ENCODE data around the gene ATP9A. TPM values are rescaled to one million over a fixed set of nuclear protein-coding genes. Genes with fewer than 3 reads are reported as not detected.

The ATP9A gene
- total RNA-seq, 2 experiments from 2014 or later = 1.1 to 1.3 TPM

GRCh38 chr20:51567622-51568021 is 200.6 kb downstream of the ATP9A start:
- POLR2A ChIA-PET = no interaction called here

DNA sequence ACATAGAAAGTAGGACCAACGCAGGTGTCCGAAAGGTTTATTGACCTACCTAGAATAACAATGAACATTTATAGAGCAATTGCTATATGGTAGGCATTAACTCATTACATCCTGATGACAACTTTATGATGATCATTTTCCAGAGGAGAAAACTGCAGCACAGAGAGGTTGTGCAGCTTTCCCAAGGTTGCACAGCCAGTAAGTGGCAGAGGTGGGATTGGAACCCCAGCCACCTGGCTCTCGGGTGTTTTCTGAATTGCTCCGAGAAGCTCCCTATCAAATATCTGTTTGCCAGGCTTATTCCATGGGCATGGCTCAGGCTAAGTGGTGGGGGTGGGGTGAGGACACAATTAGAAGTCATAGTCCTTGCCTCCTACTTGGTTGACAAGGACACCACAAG is 201.6 kb downstream of the ATP9A start:
- Mint-ChIP-seq H3K27ac (no peak overlapping the region), H3K4me1 (peaks cover 5% of the 10 kb centered on the region), H3K36me3 (peaks cover 2% of the 10 kb centered on the region), H3K4me3 (no peak overlapping the region), H3K27me3 (peaks cover 58% of the 10 kb centered on the region), H3K9me3 (peaks cover 7% of the 10 kb centered on the region)
- DNase-seq (no peak), ATAC-seq (ENCODE audit: low read depth) (no peak)
- POLR2A ChIA-PET = no interaction called here

More at GRCh38 chr20:51567622-51568021, 200.6 kb downstream of the ATP9A start:
- peaks cover 2% of the 10 kb centered on the region for H3K36me3 Mint-ChIP-seq
- no peak for DNase-seq
- peaks cover 7% of the 10 kb centered on the region for H3K9me3 Mint-ChIP-seq
- peaks cover 50% of the 10 kb centered on the region for H3K27me3 Mint-ChIP-seq
- no peak for ATAC-seq (ENCODE audit: low read depth)
- H3K4me3 Mint-ChIP-seq = no peak overlapping the region
- H3K4me1 Mint-ChIP-seq = peaks cover 2% of the 10 kb centered on the region
- H3K27ac Mint-ChIP-seq = no peak overlapping the region

DNA sequence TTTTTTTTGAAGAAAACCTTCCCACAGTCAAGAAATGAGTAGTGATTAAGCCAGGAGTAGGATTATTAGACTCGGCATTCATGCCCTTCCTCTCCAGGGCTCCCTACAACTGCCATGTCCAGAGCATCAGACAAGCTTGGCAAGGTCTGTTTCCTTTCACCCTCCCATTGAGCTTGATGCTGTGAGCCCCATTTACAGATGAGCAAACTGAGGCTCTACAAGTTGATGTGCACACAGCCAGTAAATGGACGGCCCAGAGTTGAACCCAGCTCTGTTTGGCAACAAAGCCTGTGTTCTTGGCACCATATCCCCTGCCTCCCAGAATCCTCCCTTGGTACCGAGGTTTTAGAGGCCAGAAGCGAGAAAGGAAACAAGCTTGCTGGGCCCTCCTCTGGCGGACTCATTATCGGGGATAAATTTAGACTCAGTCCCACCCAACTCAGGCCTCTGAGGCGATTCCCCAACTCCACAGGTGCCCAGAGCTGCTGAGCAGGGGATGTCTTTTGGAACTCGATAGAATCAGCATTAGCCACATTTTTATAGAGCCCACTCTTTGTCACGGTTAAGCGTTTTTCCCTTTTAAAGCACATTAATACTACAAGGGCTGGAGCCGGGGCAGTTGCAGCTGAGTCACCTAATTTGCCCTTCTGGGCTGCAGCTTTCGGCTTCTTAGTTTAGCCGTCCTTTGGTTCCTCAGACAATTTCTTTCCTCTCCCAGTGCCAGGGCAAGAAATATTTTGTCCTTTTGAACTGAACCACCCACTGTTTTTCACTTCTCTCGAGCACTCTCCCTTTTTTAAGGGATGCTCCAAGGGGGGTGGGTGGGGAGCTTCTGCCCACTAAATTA is 202.7 kb downstream of the ATP9A start:
- no peak overlapping the region for H3K27ac Mint-ChIP-seq
- ATAC-seq (ENCODE audit: low read depth) (no peak), DNase-seq (no peak)
- H3K4me1 Mint-ChIP-seq = peaks cover 11% of the 10 kb centered on the region
- peaks cover 7% of the 10 kb centered on the region for H3K9me3 Mint-ChIP-seq
- peaks cover 2% of the 10 kb centered on the region for H3K36me3 Mint-ChIP-seq
- POLR2A ChIA-PET = no interaction called here
- no peak overlapping the region for H3K4me3 Mint-ChIP-seq
- H3K27me3 Mint-ChIP-seq = peaks cover 68% of the 10 kb centered on the region

- Mint-ChIP-seq H3K27me3 (peaks cover 77% of the 10 kb centered on the region), H3K9me3 (peaks cover 4% of the 10 kb centered on the region), H3K36me3 (no peaks in the 10 kb centered on the region), H3K4me3 (no peak overlapping the region), H3K4me1 (peaks cover 11% of the 10 kb centered on the region), H3K27ac (no peak overlapping the region)
- DNase-seq = no peak
- ATAC-seq (ENCODE audit: low read depth) = no peak
- POLR2A ChIA-PET = interaction anchor here (1.7 kb wide), 1 partner anchor 23 kb away, joined by 5 read pairs; no protein-coding TSS in a partner anchor
These were observed 204.5 kb downstream of the ATP9A start for GRCh38 chr20:51563486-51564332.

DNA sequence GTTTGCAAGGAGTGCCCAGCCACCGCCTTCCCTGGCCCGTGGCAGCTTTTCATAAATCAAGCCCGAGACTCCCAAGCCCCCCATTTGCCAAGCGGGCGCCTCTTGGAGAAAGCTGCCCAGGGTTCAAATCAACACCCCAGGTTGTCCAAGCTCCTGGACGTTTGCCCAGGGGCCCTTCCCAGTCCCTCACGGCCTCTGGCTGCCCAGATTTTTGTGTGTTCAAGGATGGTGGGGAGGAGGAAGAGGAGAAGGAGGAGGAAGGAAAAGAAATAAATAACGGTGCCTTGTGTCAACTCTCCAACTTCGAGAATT is 205.1 kb downstream of the ATP9A start:
- H3K4me3 Mint-ChIP-seq = peak overlapping the region; percentile 72
- no peak for DNase-seq

DNA sequence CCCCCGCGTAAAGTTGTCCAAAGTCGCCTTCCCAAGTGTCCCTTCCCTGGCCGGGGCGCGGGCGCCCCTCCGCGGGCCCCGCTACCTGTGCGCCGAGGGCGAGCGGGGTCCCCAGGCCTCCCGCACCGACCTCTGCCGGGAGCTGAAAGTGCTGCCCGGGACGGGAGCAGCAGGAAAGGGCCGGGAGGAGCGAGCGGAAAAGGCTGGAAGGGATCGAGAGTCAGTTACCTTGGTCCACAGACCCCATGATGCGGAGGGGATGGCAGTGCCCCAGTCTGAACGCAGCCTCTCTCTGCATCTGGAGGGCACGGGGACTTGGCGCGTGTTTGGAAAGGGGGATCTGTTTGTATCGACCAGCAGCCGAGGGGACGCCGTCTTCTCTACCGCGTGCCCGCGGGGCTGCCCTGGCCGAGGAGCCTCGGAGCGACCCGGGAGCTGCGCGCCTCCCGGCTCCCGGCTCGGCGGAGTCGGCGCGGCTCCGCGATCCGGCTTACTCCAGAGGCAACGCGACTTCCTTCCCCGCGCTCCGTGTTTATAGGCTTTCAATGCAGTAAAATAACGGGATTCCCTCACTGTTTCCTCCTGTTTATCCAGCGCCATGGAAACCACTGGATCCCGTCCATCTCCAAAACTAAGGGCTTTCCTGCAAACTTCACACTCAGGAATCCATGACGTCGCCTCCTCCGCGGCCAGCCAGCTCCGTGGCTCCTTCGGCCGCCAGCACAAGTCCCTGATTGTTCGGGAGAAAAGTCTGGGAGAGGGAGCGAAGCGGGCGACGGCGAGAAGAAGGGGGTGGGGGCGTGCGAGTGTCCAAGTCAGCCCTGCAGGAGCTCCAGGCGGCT is 205.6 kb downstream of the ATP9A start:
- Mint-ChIP-seq H3K4me1 (peaks cover 11% of the 10 kb centered on the region), H3K27me3 (peaks cover 72% of the 10 kb centered on the region), H3K36me3 (no peaks in the 10 kb centered on the region), H3K4me3 (peak overlapping the region; percentile 72), H3K27ac (no peak overlapping the region), H3K9me3 (no peaks in the 10 kb centered on the region)
- POLR2A ChIA-PET = interaction anchor here (1.7 kb wide), 1 partner anchor 22 kb away, joined by 5 read pairs; no protein-coding TSS in a partner anchor
- ATAC-seq (ENCODE audit: low read depth) (peak; percentile 40), DNase-seq (peak; percentile 49)

More for the DNA sequence above, 205.1 kb downstream of the ATP9A start:
- POLR2A ChIA-PET = interaction anchor here (1.7 kb wide), 1 partner anchor 22 kb away, joined by 5 read pairs; no protein-coding TSS in a partner anchor
- no peak for ATAC-seq (ENCODE audit: low read depth)
- H3K9me3 Mint-ChIP-seq = peaks cover 3% of the 10 kb centered on the region
- H3K4me1 Mint-ChIP-seq = peaks cover 11% of the 10 kb centered on the region
- H3K36me3 Mint-ChIP-seq = no peaks in the 10 kb centered on the region
- H3K27ac Mint-ChIP-seq = no peak overlapping the region
- peaks cover 75% of the 10 kb centered on the region for H3K27me3 Mint-ChIP-seq

DNA sequence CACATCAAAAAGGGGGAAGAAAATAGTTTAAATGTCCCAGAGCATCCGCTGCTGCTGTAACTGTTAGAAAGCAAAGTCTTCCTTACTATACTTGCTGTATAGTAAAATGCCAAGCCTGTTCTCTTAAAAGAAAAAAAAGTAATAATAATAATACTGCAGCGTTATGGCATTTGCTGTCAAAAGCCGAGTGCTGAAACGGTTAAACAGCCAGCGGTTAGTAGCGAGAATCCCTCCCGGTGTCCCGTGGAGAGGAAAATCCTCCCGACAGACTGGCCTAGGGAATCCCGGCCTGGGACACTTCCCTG is 206.2 kb downstream of the ATP9A start:
- Mint-ChIP-seq H3K27me3 (peaks cover 71% of the 10 kb centered on the region), H3K9me3 (no peaks in the 10 kb centered on the region), H3K4me1 (peaks cover 11% of the 10 kb centered on the region), H3K27ac (no peak overlapping the region), H3K36me3 (no peaks in the 10 kb centered on the region), H3K4me3 (peak overlapping the region; percentile 72)
- peak; percentile 16 for ATAC-seq (ENCODE audit: low read depth)
- POLR2A ChIA-PET = no interaction called here
- no peak for DNase-seq

DNA sequence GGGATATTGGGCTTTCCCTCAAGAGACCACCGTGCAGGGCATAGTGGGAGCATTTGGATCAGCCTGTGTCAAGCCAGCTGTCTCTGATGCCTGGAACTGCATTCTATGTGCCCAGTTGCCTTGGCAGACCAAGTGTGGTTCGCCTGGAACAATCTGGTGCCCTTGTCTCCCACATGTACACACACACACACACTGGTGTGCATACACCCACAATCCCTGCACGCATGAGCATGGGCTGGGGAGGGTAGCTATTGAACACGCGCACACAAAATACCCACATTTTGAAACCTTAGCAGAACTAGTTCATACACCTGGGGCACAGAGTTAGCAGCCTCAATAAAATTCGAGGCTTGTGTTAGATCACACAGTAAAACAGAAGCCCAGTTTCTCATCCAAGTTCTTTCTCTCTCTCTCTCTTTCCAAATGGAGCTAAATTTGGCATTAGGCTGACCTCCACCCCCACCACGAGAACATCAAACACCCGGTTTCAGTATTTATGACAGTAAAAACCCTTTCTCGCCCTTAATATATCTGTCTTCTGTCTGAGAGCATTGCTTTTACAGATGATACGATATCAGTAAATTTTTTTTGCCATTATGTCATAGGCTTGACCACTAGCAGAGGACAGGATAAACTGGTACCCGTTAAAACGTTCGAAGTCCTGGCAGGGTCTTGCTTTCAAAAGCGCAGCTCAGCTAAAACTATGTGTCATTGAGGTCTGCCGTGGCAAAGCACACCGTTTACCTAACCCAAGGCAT is 207.5 kb downstream of the ATP9A start:
- H3K27ac Mint-ChIP-seq = no peak overlapping the region
- POLR2A ChIA-PET = no interaction called here

DNA sequence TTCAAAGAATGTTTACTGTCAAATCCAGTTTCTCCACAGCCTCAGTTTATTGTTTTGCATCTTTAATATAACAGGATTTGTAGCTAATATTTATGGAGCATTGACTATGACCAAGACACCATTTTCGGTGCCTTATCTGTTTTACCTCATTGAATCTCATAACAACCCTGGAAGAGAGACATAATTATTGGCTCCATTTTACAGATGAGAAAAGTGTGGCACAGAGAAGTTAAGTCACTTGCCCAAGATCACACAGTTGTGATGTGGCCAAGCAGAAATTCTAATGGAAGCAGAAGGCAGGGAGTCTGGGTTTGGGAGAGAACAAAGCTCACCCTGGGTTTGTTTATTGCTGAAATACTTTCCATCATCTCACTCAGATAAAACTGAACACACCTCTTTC is 208.1 kb downstream of the ATP9A start:
- no peak for DNase-seq
- H3K9me3 Mint-ChIP-seq = peaks cover 4% of the 10 kb centered on the region
- H3K27me3 Mint-ChIP-seq = peaks cover 63% of the 10 kb centered on the region
- peaks cover 11% of the 10 kb centered on the region for H3K4me1 Mint-ChIP-seq
- no peaks in the 10 kb centered on the region for H3K36me3 Mint-ChIP-seq
- no peak overlapping the region for H3K4me3 Mint-ChIP-seq
- ATAC-seq (ENCODE audit: low read depth) = no peak
- POLR2A ChIA-PET = no interaction called here
- H3K27ac Mint-ChIP-seq = no peak overlapping the region

More for the DNA sequence above, 207.5 kb downstream of the ATP9A start:
- DNase-seq (no peak), ATAC-seq (ENCODE audit: low read depth) (no peak)
- peaks cover 11% of the 10 kb centered on the region for H3K4me1 Mint-ChIP-seq
- peak overlapping the region; percentile 55 for H3K4me3 Mint-ChIP-seq
- peaks cover 1% of the 10 kb centered on the region for H3K9me3 Mint-ChIP-seq
- peaks cover 67% of the 10 kb centered on the region for H3K27me3 Mint-ChIP-seq
- no peaks in the 10 kb centered on the region for H3K36me3 Mint-ChIP-seq

DNA sequence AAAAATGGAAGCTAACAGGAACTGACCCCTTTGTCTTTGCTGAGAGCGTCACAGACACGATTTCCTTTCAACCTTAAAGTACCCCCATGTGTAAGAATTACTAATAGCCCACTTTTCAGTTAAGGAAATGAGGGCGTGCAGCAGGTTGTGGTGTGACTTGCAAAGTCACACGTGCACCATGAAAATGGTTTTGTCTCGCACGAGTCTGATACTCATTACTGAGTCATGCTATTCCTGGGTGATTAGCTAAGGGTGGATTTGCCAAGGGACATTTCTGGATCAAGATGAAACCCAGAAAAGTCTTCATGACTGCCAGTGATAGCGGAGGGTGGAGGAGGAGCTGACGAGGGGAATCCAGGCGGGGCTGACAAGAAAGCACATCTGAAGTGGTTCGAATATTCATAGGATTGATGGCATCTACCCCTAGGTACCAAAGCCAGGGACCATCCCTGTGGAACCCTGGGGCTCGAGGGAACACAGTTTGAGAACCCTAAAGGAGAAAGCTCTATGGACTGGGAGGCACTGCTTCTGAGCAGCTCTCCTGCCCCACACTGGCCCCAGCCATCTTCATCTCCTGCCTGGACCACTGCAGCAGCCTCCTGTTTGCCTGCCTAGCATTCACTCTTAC is 213.5 kb downstream of the ATP9A start:
- POLR2A ChIA-PET = interaction anchor here (1.4 kb wide), 1 partner anchor 13 kb away, joined by 5 read pairs; the partner anchor contains the start of gene NFATC2
- Mint-ChIP-seq H3K27me3 (peaks cover 17% of the 10 kb centered on the region), H3K27ac (no peak overlapping the region), H3K4me3 (no peak overlapping the region), H3K9me3 (peaks cover 4% of the 10 kb centered on the region), H3K4me1 (peaks cover 9% of the 10 kb centered on the region), H3K36me3 (no peaks in the 10 kb centered on the region)
- no peak for DNase-seq
- ATAC-seq (ENCODE audit: low read depth) = no peak

DNA sequence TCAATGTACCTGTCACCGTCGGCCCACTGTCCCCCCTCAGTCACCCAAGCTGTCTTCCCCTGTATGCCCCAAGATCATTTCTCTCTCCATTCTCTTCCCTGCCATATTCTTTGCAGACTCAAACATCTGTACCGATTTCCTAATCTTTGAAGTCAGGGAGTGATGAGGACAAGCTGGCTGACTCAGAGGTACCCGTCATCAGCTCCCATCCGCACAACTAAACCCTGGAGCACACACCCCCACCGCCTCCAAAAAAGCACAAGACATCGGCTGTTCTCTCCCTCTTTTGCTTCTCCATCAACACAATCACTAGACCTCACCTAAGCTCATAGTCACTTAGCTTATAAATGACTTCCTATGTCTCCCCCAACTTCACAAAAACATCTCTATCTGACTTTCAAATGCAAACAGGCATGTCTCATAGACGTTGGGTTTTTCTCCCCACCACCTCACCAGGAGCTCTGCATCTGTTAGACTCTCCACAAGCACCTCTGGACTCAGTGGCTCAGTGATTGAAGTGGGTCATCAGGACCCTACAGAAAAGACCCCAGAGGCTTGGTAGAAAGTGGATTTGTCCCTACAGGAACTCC is 214.2 kb downstream of the ATP9A start:
- peaks cover 14% of the 10 kb centered on the region for H3K27me3 Mint-ChIP-seq
- H3K9me3 Mint-ChIP-seq = peaks cover 4% of the 10 kb centered on the region
- peaks cover 9% of the 10 kb centered on the region for H3K4me1 Mint-ChIP-seq
- no peak for DNase-seq
- H3K36me3 Mint-ChIP-seq = no peaks in the 10 kb centered on the region
- no peak for ATAC-seq (ENCODE audit: low read depth)
- POLR2A ChIA-PET = interaction anchor here (1.4 kb wide), 1 partner anchor 12 kb away, joined by 5 read pairs; the partner anchor contains the start of gene NFATC2
- peak overlapping the region; percentile 7 for H3K27ac Mint-ChIP-seq
- H3K4me3 Mint-ChIP-seq = no peak overlapping the region

DNA sequence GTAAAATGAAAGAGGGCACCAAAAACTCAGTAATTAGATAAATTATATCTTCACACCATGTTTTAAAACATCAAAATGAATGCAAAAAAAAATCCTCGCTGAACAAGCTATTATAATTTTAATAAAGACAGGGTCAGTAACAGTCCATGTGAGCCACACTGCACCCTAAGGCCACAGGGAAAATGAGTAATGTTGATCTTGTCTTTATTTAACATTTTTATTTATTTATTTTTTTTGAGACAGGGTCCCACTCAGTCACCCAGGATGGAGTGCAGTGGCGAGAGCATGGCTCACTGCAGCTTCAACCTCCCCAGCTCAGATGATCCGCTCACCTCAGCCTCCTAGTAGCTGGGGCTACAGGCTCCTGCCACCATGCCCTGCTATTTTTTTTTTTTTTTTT is 217.0 kb downstream of the ATP9A start:
- POLR2A ChIA-PET = no interaction called here
- Mint-ChIP-seq H3K9me3 (peaks cover 5% of the 10 kb centered on the region), H3K4me3 (no peak overlapping the region), H3K27ac (no peak overlapping the region), H3K27me3 (peaks cover 18% of the 10 kb centered on the region), H3K36me3 (no peaks in the 10 kb centered on the region), H3K4me1 (peaks cover 9% of the 10 kb centered on the region)
- no peak for ATAC-seq (ENCODE audit: low read depth)
- no peak for DNase-seq
